ENCODE measurements around the gene INPP5D. TPM values are rescaled to one million over a fixed set of nuclear protein-coding genes. Genes with fewer than 3 reads are reported as not detected.
A peak's percentile ranks its signal among the peaks of the same experiment; 100 is the strongest.

Gene INPP5D
- total and polyA plus RNA-seq, 2 donors (not counting 3 experiments of a cell fraction or from before 2014, with no cell fraction given) = 13.9 to 46.6 TPM

GRCh38 chr2:233250985-233251305 lies 190.8 kb downstream of the INPP5D start:
- ChIA-PET CTCF (interaction anchor here (0.9 to 3.0 kb wide), 14 partner anchors 15 to 640 kb away, joined by 3 to 17 read pairs (median 4); partner anchors contain the start of gene INPP5D), POLR2A (no interaction called here)
- Histone ChIP-seq H3K9me3 (replicated peaks; ENCODE audit: control insufficient read depth, insufficient read depth, low read length) (no peaks in the 10 kb centered on the region), H3K27me3 (ENCODE audit: control insufficient read depth in 2 of 2, insufficient read depth in 2 of 2, low read length in 2 of 2) (no peaks in the 10 kb centered on the region), H3K4me3 (replicated peaks in 1 of 3; ENCODE audit: insufficient read depth in 1 of 3, low read depth in 1 of 3, low read length in 3 of 3) (peak overlapping the region in 1 of 3 experiments; percentile 12), H2AFZ (ENCODE audit: low read depth, low read length) (peak overlapping the region; percentile 70), H4K20me1 (replicated peaks; ENCODE audit: control insufficient read depth, extremely low read depth, insufficient read depth, low read length) (no peaks in the 10 kb centered on the region), H3K9ac (replicated peaks; ENCODE audit: extremely low read depth, insufficient read depth, low read length) (peak overlapping the region; percentile 44), H3K27ac (ENCODE audit: insufficient read depth, low read depth, low read length) (peak overlapping the region; percentile 77), H3K4me1 (ENCODE audit: control insufficient read depth, extremely low read depth, insufficient read depth, low read length) (peaks cover 28% of the 10 kb centered on the region), H3K9me1 (replicated peaks; ENCODE audit: control insufficient read depth, extremely low read depth, insufficient read depth, low read length) (no peaks in the 10 kb centered on the region), H3K79me2 (ENCODE audit: control insufficient read depth, insufficient read depth, low read length) (peaks cover 43% of the 10 kb centered on the region), H3K36me3 (ENCODE audit: control insufficient read depth in 2 of 2, extremely low read depth in 1 of 2, insufficient read depth in 2 of 2, low read length in 2 of 2) (peaks cover 0 to 1% of the 10 kb centered on the region in 2 experiments), H3K4me2 (ENCODE audit: insufficient read depth, low read length) (peak overlapping the region; percentile 67)
- intact Hi-C loops (cut with micrococcal nuclease) (loop anchor here (1.0 to 10.0 kb wide), 12 partner anchors 42 to 645 kb away; partner anchors contain the start of genes GIGYF2 and INPP5D), dilution Hi-C loops (cut with MboI; ENCODE audit: extremely low pct_ligation_motif_present, low sequenced_read_pairs) (no loop called here)
- DNase-seq (ENCODE audit: low read depth, low spot score) (no peak), FAIRE-seq (no peak)
- BruUV-seq (replicated peaks) = no TSS peak
- TF ChIP-seq CTCF (IDR thresholded peaks at IDR 0.05; ENCODE audit: extremely low read depth in 1 of 2, insufficient read depth in 1 of 2, low read depth in 1 of 2, low read length in 2 of 2) = no peak
- TF ChIP-seq MYC (IDR thresholded peaks at IDR 0.05; ENCODE audit: low read depth, low read length) = no peak
- TF ChIP-seq EZH2 (IDR thresholded peaks at IDR 0.05; ENCODE audit: borderline replicate concordance, low read depth, low read length, severe bottlenecking) = no peak
- TF ChIP-seq FOS (IDR thresholded peaks at IDR 0.05; ENCODE audit: borderline replicate concordance, insufficient read depth, low read length) = no peak
- no peak for TF ChIP-seq POLR2A (IDR thresholded peaks at IDR 0.05; ENCODE audit: low read depth, low read length)
- no peak for TF ChIP-seq POLR2AphosphoS5 (IDR thresholded peaks at IDR 0.05; ENCODE audit: insufficient read depth, low read depth, low read length)
- TF ChIP-seq GATA2 (IDR thresholded peaks at IDR 0.05; ENCODE audit: insufficient read depth, insufficient read length, low read depth, low read length) = no peak
- TF ChIP-seq JUN (IDR thresholded peaks at IDR 0.05; ENCODE audit: borderline replicate concordance, insufficient read depth, insufficient read length, low read depth) = no peak
- no peak for TF ChIP-seq MAX (IDR thresholded peaks at IDR 0.05; ENCODE audit: insufficient read depth, insufficient read length)

Data from endothelial cell of umbilical vein (primary cell).